Right atrium auricular region (tissue), 2 donors: Measurements from ENCODE around the gene SHISAL2B. TPM values are rescaled to one million over a fixed set of nuclear protein-coding genes. Genes with fewer than 3 reads are reported as not detected.

Source experiments
- DNase-seq: peaks from one replicate; pipeline ENCODE4 v3.0.0-alpha.2; 2019; ENCODE audit warnings: low spot score
- H3K27ac ChIP-seq, 2 donors: fragments of 200-600 bp; sonication (generic); 1 replicate in 1 of 2; 2 replicates in 1 of 2; pipeline ENCODE4 v1.5.1; 2016 to 2019
- H3K27me3 ChIP-seq, 2 donors: fragments of 200-600 bp; sonication (generic); one replicate each; pipeline versions ENCODE4 v1.5.1 to v1.6.0; 2017 to 2019
- H3K36me3 ChIP-seq: fragments of 200-600 bp; sonication (generic); one replicate; pipeline ENCODE4 v1.5.1; 2016
- H3K4me1 ChIP-seq, 2 donors: fragments of 200-600 bp; sonication (generic); one replicate each; pipeline versions ENCODE4 v1.5.1 to v1.6.0; 2017 to 2019
- H3K4me3 ChIP-seq, 2 donors: fragments of 200-600 bp; sonication (generic); 1 replicate in 1 of 2; 2 replicates in 1 of 2; pipeline ENCODE4 v1.5.1; 2017 to 2019; ENCODE audit warnings: mild to moderate bottlenecking in 1 of 2, moderate library complexity in 1 of 2
- H3K9me3 ChIP-seq, 2 donors: fragments of 200-600 bp; sonication (generic); one replicate each; pipeline ENCODE4 v1.5.1; 2019
- CTCF ChIP-seq, 2 donors: fragments of 200-600 bp; sonication (generic); IDR thresholded peaks; one replicate each; pipeline ENCODE4 v1.5.1; 2019; ENCODE audit warnings: antibody characterized with exemption in 2 of 2
- total RNA-seq, 2 donors: library from RNA; depleted of rRNA; stranded (reverse); fragments of >200 nt; gene quantifications; one replicate each; pipeline ENCODE4 v1.1.0, GENCODE V29; 2016

Gene SHISAL2B
- total RNA-seq, 2 donors from 2014 or later = not detected

GRCh38 chr5:64667068-64667467 is 23.2 kb upstream of the SHISAL2B start:
- no peaks in the 10 kb centered on the region for H3K9me3 ChIP-seq
- DNase-seq = no peak
- no peaks in the 10 kb centered on the region for H3K4me1 ChIP-seq
- no peaks in the 10 kb centered on the region for H3K36me3 ChIP-seq
- no peaks in the 10 kb centered on the region for H3K27me3 ChIP-seq
- no peak for TF ChIP-seq CTCF (IDR thresholded peaks at IDR 0.05)
- no peak overlapping the region for H3K27ac ChIP-seq
- H3K4me3 ChIP-seq = no peak overlapping the region

GRCh38 chr5:64670277-64670676 is 20.0 kb upstream of the SHISAL2B start:
- Histone ChIP-seq H3K9me3 (no peaks in the 10 kb centered on the region), H3K36me3 (no peaks in the 10 kb centered on the region), H3K27me3 (no peaks in the 10 kb centered on the region), H3K4me3 (no peak overlapping the region), H3K4me1 (no peaks in the 10 kb centered on the region), H3K27ac (no peak overlapping the region)
- TF ChIP-seq CTCF (IDR thresholded peaks at IDR 0.05) = no peak
- no peak for DNase-seq

- H3K9me3 ChIP-seq = no peaks in the 10 kb centered on the region
- no peak overlapping the region for H3K4me3 ChIP-seq
- DNase-seq = no peak
- no peak overlapping the region for H3K27ac ChIP-seq
- H3K27me3 ChIP-seq = no peaks in the 10 kb centered on the region
- no peak for TF ChIP-seq CTCF (IDR thresholded peaks at IDR 0.05)
- no peaks in the 10 kb centered on the region for H3K36me3 ChIP-seq
- H3K4me1 ChIP-seq = no peaks in the 10 kb centered on the region
Measured at GRCh38 chr5:64671678-64672077, 18.6 kb upstream of the SHISAL2B start.

GRCh38 chr5:64678374-64678773 is 11.9 kb upstream of the SHISAL2B start:
- no peaks in the 10 kb centered on the region for H3K36me3 ChIP-seq
- H3K4me1 ChIP-seq = no peaks in the 10 kb centered on the region
- H3K27ac ChIP-seq = no peak overlapping the region
- H3K9me3 ChIP-seq = no peaks in the 10 kb centered on the region
- no peak for TF ChIP-seq CTCF (IDR thresholded peaks at IDR 0.05)
- no peak for DNase-seq
- no peak overlapping the region for H3K4me3 ChIP-seq
- no peaks in the 10 kb centered on the region for H3K27me3 ChIP-seq

- Histone ChIP-seq H3K4me3 (no peak overlapping the region), H3K9me3 (no peaks in the 10 kb centered on the region)
- no peak for TF ChIP-seq CTCF (IDR thresholded peaks at IDR 0.05)
Measured at GRCh38 chr5:64680289-64680688, 10.0 kb upstream of the SHISAL2B start.

GRCh38 chr5:64682608-64683007 is 7.7 kb upstream of the SHISAL2B start:
- Histone ChIP-seq H3K27me3 (no peaks in the 10 kb centered on the region), H3K4me1 (no peaks in the 10 kb centered on the region), H3K27ac (no peak overlapping the region), H3K4me3 (no peak overlapping the region), H3K36me3 (no peaks in the 10 kb centered on the region), H3K9me3 (no peaks in the 10 kb centered on the region)
- DNase-seq = no peak
- TF ChIP-seq CTCF (IDR thresholded peaks at IDR 0.05) = no peak

More at GRCh38 chr5:64680289-64680688, 10.0 kb upstream of the SHISAL2B start:
- Histone ChIP-seq H3K36me3 (no peaks in the 10 kb centered on the region), H3K27ac (no peak overlapping the region), H3K27me3 (no peaks in the 10 kb centered on the region), H3K4me1 (no peaks in the 10 kb centered on the region)
- no peak for DNase-seq
